Fibroblast of lung (primary cell): Measurements from ENCODE around the gene ATP9B.

ENCODE experiments used
- EZH2 ChIP-seq: IDR thresholded peaks from 2 replicates; pipeline ENCODE4 v1.5.1; 2012; ENCODE audit warnings: low read length, control low read depth, mild to moderate bottlenecking; ENCODE audit errors: missing control alignments
- TF ChIP-seq, protein P1 (sequence below), 2 donors: IDR thresholded peaks in 1 of 2; conservative IDR thresholded peaks in 1 of 2; 1 replicate in 1 of 2; 2 replicates in 1 of 2; pipeline ENCODE4 v1.5.1; 2011 to 2012; ENCODE audit warnings: low read length in 2 of 2, control low read depth in 1 of 2, inconsistent platforms in 1 of 2, low read depth in 1 of 2, mild to moderate bottlenecking in 1 of 2

- TF ChIP-seq, protein P1, sequence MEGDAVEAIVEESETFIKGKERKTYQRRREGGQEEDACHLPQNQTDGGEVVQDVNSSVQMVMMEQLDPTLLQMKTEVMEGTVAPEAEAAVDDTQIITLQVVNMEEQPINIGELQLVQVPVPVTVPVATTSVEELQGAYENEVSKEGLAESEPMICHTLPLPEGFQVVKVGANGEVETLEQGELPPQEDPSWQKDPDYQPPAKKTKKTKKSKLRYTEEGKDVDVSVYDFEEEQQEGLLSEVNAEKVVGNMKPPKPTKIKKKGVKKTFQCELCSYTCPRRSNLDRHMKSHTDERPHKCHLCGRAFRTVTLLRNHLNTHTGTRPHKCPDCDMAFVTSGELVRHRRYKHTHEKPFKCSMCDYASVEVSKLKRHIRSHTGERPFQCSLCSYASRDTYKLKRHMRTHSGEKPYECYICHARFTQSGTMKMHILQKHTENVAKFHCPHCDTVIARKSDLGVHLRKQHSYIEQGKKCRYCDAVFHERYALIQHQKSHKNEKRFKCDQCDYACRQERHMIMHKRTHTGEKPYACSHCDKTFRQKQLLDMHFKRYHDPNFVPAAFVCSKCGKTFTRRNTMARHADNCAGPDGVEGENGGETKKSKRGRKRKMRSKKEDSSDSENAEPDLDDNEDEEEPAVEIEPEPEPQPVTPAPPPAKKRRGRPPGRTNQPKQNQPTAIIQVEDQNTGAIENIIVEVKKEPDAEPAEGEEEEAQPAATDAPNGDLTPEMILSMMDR (conservative IDR thresholded peaks at IDR 0.05 in 1 of 2, IDR thresholded peaks at IDR 0.05 in 1 of 2; ENCODE audit: low read depth in 1 of 2, low read length in 2 of 2): no peak
- no peak for TF ChIP-seq EZH2
Measured at GRCh38 chr18:79315596-79315995, 246.4 kb downstream of the ATP9B start.
